ENCODE data around the gene FANK1.
A peak's percentile ranks its signal among the peaks of the same experiment; 100 is the strongest.
"Not testable (repeated sequence)": the region's sequence is repeated elsewhere in the genome, so short reads cannot be mapped to it uniquely, and the experiment has no call there.

Gene FANK1

DNA sequence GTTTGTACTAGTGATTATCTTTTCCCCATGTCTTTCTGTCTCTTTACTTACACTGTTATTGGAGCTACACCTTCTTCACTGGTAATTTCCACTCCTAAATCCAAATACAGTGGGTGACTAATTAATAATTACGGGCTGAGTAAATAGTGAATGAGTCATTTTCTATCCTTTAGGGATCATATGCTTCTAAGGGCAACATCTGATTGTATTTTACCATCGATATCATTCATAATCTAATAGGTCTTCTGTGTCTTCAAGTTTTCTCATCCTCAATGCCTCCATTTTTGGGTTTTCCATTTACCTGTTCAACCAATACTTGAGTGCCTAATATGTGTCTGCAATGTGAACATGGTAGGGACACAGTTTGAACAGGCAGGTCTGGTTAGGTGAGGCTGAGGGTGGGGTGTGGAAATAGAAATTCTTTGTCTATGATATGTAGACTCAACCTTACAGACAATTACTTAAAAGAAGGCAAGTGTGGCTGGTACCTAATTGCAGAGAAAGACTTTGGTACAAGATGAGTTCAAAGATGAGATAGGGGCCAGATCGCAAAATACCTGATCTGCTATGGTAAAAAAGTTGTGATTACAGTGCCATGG, 9.4 kb upstream of the FANK1 start:
- FAIRE-seq (no peak), DNase-seq (ENCODE audit: insufficient read length, low spot score) (no peak)

DNA sequence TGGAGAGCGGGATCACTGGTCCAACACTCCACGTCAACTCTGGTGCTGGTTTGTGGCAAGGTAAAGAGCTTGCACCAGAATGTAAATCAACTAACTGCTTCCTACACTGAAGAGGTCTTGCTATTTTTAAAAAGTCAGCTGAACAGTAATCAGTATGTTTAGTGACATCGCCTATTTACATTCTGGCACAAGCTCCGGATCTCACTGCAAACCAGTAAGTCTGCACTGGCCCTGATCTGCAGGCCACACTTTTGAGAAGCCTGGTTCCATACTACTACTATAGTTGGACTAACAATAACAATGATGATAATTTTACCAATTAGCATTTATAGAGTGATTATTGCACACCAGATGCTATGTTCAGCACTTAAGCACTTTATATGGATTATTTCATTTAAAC, 6.9 kb upstream of the FANK1 start:
- DNase-seq (ENCODE audit: insufficient read length, low spot score); FAIRE-seq: not testable (repeated sequence)

DNA sequence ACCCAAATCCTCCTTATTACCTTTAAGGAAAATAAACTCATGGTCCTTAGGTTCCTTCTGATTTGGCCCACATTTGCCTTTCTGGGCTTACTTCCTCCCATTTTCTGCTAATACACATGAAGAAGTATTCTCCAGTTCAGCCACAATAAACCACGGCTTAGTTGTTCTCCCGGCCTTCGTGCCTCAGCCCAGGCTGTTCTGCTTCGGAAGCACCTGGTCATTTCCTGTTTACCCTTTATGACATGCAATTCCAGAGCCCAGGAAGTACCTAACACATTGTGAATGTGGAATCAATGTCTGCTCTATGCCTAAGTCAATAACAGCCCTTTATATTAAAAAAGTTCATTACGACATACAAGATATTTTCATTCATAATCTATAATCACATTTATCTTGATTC, 4.0 kb upstream of the FANK1 start:
- DNase-seq (ENCODE audit: insufficient read length, low spot score); FAIRE-seq: not testable (repeated sequence)

DNA sequence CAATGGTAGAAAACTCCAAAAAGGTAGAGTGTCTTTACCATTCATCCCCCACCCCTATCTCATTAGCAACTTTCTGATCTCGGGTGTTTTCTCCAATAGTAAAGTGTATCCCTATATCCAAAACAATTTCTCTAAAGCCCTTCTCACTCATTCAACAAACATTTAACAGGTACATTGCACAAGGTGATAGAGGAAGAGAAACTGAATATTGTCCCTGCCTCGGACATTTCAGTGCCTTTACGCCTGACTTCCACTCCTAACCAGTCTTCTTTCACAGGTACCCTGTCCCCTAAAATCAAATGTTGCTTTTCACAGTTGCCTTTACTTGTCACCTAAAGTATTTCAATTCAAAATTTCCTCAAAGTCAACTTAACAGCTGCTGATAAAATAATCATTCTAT, 2.2 kb upstream of the FANK1 start:
- DNase-seq (ENCODE audit: insufficient read length, low spot score); FAIRE-seq: not testable (repeated sequence)

DNA sequence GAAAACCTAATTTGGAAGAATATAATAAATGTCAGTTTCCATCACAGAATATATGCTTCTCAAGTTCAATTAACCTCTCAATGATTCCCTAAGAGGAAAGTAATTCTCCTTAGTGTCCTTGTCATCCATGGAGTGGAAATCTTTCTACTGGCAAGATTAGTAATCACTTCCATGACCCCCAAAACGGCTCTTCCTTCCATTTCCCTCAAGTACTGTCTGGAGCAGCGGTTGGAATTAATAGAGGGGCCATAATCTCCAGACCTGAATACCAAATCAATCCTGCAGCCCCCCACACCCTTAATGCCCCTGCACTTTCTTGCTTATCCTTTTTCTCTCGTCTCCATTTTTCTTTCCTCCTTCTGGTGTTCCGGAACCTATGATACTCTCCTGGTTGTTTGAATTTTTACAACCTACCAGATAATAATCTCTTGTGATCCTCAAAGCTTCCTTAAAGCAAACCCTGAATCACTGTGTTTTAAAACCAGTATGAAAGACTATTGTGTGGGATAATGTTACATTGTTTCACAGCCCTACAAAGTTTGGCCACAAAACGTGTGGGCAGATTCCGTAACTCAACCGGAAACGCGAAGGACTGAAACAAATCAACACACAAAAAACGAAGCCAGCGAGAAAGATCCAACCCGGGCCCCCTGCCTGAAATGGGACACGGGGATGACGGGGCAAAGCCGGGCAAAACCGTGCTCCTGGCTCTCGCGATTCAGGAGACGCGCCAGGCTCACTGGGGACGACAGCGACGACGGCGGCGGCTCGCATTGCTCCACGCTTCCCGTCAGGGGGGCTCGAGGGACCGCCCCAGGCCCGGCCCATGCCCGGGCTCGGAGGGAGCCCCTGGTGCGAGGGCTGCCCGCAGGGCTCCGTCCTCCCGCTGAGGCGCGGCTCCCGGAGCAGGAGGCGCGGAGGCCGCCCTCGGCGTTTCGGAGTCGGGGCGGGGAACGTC, 955 bp upstream of the FANK1 start:
- not testable (repeated sequence) for FAIRE-seq; DNase-seq (ENCODE audit: insufficient read length, low spot score)

DNA sequence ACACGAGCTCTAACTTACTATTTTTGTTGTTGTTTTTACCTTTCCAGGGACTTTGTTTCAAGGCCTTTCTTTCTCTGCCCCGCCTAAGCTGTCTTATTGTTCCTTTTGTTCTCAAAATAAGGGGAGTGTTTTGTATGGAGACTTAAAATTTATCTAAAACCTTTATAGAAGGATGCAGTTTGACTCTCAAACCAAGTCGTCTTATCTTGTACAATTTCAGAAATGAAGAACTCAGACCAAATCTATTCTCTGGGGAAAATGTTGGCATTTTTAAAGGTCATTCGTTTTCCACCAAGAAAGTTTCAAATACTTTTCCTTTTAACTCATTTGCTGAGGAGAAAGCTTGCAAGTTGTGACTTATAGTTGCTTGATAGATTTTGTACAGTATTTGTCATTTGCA, 953 bp downstream of the FANK1 start:
- not testable (repeated sequence) for DNase-seq (ENCODE audit: insufficient read length, low spot score); FAIRE-seq

DNA sequence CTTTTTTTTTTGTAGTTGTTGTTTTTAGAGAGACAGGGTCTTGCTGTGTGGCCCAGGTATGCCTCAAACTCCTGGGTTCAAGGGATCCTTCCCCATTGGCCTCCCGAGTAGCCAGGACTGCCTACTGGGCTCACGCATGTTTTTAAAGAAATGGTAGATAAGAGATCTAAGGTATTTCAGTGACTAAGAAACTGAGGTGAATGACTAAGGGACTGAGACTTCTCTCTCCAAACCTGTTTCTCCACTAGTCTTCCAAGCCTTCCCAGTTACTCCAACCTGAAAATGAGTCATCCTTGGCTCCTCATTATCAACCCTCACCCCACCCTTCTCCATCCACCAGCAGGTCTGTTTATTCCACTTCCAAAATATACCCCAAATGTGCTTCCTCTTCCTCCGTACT, 4.6 kb downstream of the FANK1 start:
- not testable (repeated sequence) for DNase-seq (ENCODE audit: insufficient read length, low spot score); FAIRE-seq

DNA sequence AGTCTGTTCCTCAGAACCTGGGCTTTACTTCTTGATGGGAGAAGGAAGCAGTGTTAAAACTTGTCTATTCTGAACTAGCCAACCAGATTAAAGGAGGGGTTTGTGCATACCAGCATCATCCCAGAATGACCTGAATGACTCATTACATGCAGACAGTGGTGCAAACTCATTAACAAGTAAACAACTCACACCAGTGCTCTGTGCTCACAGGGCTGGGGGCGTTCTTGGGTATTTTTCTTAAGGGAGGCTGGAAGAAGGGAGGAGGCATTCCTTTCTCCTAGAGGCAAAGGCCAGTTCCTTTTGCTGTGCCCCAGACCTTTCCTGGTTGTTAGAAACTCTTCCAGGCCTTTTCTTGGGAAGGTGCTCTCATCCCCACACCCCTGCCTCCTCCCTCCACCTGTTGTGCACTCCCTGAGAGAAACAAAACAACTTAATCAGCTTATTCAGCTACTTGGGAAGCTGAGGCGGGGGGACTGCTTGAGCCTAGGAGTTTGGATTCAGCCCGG, 6.8 kb downstream of the FANK1 start:
- DNase-seq (ENCODE audit: insufficient read length, low spot score), result not testable (repeated sequence)
- peak; percentile 33 for FAIRE-seq

DNA sequence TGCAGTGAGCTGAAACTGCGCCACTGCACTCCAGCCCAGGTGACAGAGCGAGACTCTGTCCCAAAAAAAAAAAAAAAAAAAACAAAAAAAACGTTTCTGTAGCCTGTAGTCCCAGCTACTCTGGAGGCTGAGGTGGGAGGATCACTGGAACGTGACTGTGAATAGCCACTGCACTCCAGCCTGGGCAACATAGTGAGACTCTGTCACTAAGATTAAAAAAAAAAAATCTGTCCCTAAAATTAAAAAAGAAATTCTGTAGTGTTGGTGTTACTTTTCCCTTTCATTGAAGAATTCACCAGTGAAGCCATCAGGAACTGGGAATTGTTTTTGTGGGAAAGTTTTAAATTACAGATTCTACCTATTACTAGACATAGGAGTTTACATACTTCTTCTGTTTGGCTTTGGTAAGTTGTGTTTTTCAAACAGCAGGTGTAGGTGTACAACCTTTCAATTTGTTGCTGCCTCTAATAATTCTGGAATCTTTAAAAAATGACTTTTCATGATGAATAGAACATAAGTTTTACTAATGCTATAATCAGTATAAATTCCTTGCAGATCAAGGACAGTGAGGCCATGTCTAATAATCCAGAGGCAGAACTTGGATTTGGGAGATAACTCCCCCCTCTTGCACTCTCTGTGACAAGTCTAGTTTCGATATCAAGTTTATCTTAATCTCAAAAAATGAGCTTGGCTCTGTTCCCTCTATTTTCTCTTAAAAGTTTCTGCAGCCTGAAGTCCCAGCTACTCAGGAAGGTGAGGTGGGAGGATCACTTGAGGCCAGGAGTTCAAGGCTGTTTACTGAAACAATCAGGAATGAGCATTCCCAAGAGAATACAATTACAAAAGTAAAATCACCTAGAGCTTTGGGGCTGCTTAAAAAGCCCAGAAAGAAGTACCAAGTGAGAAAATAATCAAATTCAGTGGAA, 9.0 kb downstream of the FANK1 start:
- DNase-seq (ENCODE audit: insufficient read length, low spot score); FAIRE-seq: not testable (repeated sequence)

DNA sequence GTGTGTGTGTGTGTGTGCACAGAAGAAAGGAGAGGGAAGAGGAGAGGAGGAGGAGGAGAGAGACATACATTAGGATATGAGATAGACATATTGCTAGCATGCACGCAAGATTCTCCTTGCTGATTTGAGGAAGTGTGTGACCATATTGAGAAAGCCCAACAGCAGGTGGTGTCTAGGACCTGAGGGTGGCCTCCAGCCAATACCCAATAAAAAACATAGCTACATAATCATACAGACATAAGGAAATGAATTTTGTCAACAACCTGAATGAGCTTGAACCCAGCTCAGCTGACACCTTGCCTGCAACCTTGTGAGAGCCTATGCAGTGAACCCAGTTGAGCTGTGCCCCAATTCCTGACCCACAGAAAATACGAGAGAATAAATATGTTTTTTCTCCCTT, 11.2 kb downstream of the FANK1 start:
- FAIRE-seq, result not testable (repeated sequence)

DNA sequence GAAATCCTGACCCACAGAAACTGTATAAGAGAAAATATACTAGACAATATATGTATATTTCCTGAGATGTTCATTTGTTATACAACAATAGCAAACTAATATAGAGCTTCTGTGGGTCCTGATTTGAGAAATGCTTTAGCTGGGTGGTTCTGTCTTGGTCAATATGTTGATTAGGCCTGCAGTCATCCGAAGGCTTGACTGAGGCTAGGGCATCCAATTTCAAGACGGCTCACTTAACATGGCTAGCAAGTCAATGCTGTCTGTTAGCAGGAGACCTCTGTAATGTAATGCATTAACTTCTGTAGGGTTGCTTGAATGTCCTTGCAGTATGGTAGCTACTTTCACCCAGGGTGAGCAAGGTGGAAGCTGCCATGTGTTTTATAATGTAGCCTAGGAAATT, 12.4 kb downstream of the FANK1 start:
- FAIRE-seq; DNase-seq (ENCODE audit: insufficient read length, low spot score): not testable (repeated sequence)

More for the DNA sequence above, 11.2 kb downstream of the FANK1 start:
- not testable (repeated sequence) for DNase-seq (ENCODE audit: insufficient read length, low spot score)

DNA sequence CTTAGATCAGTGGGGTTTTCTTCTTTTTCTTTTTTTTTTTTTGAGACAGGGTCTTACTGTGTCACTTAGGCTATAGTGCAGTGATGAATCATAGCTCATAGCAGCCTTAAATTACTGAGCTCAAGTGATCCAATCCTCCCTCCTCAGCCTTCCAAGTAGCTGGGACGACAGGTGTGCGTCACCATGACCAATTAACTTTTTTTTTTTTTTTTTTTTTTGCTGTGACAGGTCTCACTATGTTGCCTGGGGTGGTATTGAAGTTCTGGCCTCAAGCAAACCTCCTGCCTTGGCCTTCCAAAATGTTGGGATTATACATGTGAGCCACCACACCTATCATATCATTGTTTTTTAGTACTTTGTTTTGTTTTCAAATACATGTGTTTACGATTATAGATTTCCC, 13.1 kb downstream of the FANK1 start:
- not testable (repeated sequence) for FAIRE-seq; DNase-seq (ENCODE audit: insufficient read length, low spot score)

DNA sequence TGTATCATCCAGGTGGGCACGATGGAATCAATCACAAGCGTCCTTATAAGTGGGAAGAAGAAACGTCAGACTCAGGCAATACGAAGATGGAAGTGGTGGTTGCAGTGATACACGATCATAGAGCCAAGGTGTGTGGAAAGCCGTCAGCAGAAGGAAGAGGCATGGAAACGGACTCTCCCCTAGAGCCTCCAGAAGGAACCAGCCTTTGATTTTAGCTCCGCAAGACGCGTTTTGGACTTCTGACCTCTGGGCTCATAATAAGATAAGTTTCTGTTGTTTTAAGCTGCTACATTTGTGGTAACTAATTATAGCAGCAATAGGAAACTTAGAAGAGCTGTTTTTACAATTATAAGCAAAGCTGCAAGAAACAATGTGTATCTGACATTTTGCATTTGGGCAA, 14.8 kb downstream of the FANK1 start:
- FAIRE-seq (no peak), DNase-seq (ENCODE audit: insufficient read length, low spot score) (no peak)

DNA sequence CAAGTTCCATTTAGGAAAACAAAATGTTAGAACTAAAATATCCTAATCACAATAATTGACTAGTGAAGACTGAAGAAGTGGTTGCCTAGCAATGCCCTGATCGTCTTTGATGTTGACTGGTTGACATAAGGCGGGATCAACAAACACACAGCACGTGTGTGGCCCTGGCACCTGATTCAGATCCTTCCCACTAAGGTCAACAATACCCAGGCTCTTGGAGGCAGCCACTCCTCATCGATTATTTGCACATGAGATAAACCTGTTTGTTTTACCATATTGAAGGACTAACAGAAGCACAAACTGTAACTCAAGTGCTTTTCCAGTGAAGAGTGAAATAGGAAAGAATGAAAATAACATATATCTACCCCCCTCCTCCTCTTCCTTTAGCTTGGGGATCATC, 15.6 kb downstream of the FANK1 start:
- FAIRE-seq (no peak), DNase-seq (ENCODE audit: insufficient read length, low spot score) (no peak)

DNA sequence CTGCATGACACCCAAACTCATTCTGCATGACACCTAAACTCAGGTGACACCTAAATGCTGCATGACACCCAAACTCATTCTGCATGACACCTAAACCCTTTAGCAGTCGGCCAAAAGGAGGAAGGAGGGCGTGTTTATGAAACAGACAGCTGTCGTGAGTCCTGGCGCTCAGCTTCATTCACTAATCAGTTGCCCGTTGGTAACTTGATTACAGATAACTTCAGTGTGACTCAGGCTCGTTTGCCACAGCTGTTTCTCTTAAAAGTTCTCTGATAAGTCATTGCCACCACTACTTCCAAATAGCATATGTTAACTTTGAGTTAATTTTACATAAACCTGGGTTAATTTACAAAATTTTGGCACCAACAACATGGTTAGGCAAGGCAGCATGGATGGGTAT, 16.9 kb downstream of the FANK1 start:
- not testable (repeated sequence) for FAIRE-seq; DNase-seq (ENCODE audit: insufficient read length, low spot score)

DNA sequence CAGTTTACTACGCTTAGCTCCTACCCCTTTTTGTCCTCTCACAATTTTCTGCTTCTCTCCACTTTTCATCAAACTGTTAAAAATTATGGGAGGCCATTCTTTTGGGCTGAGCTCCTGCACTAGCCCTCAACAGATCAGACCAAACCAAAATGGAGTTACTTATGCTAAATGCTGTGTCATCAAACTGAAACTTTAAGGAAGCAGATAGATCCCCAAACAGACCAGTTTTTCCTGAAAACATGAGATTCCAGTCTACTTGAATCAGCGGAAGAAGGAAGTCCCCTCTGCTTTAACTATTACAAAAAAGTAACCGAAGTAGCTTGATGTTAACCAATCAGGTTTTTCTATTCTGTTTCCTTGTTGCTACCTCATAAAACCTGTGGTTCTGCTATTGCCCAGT, 20.6 kb downstream of the FANK1 start:
- DNase-seq (ENCODE audit: insufficient read length, low spot score) (no peak), FAIRE-seq (no peak)

DNA sequence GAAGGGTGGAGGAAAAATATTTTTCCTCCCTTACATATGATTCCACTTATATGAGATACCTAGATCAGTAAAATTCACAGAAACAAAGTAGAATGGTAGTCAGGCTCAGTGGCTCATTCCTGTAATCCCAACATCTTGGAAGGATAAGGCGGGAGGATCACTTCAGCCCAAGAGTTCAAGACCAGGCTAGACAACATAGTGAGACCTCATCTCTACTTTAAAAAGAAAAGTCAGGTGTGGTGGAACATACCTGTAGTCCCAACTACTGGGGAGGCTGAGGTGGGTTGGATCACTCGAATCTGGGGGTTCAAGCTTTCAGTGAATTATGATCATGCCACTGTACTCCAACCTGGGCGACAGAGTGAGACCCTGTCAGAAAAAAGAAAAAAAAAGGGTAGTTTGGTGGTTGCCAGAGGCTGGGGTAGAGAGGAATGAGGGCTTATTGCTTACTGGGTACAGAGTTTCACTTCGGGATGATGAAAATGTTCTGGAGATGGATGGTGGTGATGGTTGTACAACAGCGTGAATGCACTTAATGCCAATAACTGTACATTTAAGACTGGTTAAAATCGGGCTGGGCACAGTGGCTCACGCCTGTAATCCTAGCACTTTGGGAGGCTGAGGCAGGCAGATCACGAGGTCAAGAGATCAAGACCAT, 21.5 kb downstream of the FANK1 start:
- not testable (repeated sequence) for FAIRE-seq; DNase-seq (ENCODE audit: insufficient read length, low spot score)

DNA sequence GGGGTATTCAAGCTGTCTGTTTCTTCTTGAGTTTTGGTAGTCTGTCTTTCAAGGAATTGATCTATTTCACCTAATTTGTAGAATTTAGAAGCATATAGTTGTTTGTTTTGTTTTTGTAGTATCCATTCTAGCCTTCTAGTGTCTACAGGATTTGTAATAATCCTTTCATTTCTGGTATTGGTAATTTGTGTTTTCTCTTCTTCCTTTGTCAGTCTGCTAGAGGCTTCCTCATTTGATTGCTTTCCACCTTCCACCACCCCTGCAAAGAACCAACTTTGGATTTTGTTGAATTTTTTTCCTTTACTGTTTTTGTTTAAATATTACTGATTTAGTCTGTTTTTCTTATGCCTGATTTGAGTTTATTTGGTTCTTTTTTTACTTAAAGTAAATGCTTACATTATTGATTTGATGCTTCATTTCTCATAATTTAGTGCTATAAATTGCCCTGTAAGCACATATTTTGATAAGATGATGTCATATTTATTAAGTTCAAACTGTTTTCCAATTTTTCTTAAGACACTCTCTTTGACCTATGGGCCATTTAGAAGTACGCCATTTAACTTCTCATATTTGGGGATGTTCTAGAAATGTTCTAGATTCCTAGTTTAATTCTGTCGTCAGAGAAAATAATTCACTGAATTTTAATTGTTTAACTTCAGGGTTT, 25.4 kb downstream of the FANK1 start:
- DNase-seq (ENCODE audit: insufficient read length, low spot score); FAIRE-seq: not testable (repeated sequence)

DNA sequence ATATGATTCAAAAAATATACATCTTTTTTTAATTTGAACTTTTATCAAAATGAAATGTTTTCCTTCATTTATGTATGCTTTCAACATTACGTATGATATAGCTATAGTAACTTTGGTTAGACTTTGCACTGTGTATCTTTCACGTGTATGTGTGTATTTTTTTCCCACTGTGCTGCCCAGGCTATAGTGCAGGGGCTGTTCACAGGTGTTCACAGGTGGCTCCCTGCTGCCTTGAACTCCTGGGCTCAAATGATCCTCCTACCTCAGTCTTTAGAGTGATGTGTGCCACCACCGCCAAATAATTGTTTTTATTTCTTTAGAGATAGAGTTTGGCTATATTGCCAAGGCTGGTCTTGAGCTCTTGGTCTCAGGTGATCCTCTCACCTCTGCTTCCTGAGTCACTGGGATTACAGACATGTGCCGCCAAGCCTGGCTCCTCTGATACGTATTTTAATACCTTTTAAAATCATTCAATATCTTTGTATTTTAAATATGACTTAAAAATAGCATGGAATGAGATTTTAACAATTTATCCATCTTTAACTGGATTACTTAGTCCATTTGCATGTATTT, 29.0 kb downstream of the FANK1 start:
- DNase-seq (ENCODE audit: insufficient read length, low spot score) (no peak), FAIRE-seq (no peak)
